Measurements from ENCODE around the gene SLC16A13.

SLC16A13 gene

DNA sequence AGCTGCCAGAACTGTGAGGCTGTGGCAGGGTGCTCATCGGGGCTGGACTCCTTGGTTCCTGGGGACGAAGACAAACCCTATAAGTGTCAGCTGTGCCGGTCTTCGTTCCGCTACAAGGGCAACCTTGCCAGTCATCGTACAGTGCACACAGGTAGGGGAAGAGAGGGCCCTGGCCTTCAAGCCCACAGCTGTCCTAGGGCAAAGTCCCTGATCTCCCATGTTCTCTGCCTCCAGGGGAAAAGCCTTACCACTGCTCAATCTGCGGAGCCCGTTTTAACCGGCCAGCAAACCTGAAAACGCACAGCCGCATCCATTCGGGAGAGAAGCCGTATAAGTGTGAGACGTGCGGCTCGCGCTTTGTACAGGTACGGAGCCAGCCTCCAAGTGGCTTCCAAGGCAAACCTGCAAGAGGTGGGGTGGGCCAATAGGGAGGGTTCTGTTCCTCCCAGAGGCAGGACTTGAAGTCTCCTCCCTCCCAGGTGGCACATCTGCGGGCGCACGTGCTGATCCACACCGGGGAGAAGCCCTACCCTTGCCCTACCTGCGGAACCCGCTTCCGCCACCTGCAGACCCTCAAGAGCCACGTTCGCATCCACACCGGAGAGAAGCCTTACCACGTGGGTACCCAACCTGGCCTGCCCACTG lies 9.2 kb upstream of the SLC16A13 start:
- in situ Hi-C loops (cut with MboI; ENCODE audit: low sequenced_read_pairs): no loop called here

DNA sequence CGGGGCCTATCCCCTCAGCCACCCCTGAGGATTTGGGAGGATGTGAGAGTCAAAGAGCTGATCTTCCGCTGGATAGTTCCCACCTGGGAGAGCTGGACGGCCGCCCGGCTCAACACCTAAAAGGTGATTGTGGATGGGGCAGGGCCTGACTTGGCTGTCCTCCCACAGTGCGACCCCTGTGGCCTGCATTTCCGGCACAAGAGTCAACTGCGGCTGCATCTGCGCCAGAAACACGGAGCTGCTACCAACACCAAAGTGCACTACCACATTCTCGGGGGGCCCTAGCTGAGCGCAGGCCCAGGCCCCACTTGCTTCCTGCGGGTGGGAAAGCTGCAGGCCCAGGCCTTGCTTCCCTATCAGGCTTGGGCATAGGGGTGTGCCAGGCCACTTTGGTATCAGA lies 8.5 kb upstream of the SLC16A13 start:
- in situ Hi-C loops (cut with MboI; ENCODE audit: low sequenced_read_pairs): no loop called here

DNA sequence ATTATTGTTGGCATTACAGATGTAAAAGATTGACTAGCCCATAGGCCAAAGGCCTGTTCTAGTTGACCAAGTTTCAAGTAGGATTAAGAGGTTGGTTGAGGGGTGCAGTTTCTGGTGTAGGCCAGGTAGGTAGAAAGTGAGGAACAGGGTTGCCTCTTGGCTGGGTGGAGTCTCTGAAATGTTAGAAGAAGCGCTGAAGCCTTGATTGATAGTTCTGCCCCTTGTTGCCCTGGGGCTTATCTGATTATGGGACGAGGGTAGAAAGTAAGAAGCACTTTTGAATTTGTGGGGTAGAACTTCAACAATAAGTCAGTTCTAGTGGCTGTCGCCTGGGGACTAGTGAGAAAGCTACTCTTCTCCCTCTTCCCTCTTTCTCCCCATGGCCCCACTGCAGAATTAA lies 6.7 kb upstream of the SLC16A13 start:
- in situ Hi-C loops (cut with MboI; ENCODE audit: low sequenced_read_pairs): no loop called here

DNA sequence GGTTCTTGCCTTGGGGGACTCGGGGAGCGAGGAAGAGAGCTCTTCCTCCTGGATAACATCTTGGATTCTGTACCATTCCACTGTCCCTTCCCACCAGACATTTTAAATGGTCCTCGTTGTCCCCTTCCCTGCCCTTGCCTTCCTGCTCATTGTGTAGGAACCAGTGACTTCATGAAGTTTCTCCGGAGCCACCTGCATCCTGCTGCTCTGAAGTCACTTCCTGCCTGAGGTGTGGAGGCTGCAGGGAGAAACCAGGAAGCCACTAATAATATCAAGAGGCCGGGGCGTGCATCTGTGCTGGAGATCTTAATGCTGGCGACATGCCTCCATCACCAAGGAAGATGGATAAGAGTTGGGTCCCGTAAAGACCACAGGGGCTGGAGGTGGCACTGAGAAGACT lies 6.2 kb upstream of the SLC16A13 start:
- in situ Hi-C loops (cut with MboI; ENCODE audit: low sequenced_read_pairs): no loop called here

DNA sequence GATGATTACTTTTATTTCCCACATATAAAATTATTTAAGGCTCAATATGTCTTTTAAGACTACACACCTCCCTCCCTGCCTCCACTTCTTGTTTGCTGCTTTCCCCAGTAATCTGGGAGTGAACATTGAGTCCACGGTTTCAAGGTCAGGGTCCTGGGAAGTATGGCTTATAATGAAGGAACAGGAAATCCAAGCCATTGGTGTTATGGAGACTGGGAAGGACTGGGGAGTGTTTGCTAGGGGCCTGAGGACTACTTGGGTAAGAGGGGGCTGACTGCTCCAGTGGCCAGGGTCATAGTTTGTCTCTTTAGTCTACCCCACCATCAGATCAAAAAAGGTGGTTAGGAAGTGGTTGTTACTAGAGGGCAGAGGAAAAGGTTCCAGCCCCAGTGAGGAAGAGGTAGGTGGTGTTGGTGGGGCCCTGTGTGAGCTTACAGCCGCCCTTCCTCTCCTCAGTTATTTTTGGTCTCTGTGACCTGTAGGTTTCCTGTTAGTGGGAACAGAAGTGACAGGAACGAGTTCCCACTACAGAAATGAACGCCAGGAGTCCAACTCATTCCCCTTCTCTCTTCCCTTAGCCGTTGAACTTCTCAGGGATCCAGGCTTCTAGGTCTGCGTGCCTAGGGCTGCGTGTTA lies 742 bp upstream of the SLC16A13 start:
- in situ Hi-C loops (cut with MboI; ENCODE audit: low sequenced_read_pairs): no loop called here

DNA sequence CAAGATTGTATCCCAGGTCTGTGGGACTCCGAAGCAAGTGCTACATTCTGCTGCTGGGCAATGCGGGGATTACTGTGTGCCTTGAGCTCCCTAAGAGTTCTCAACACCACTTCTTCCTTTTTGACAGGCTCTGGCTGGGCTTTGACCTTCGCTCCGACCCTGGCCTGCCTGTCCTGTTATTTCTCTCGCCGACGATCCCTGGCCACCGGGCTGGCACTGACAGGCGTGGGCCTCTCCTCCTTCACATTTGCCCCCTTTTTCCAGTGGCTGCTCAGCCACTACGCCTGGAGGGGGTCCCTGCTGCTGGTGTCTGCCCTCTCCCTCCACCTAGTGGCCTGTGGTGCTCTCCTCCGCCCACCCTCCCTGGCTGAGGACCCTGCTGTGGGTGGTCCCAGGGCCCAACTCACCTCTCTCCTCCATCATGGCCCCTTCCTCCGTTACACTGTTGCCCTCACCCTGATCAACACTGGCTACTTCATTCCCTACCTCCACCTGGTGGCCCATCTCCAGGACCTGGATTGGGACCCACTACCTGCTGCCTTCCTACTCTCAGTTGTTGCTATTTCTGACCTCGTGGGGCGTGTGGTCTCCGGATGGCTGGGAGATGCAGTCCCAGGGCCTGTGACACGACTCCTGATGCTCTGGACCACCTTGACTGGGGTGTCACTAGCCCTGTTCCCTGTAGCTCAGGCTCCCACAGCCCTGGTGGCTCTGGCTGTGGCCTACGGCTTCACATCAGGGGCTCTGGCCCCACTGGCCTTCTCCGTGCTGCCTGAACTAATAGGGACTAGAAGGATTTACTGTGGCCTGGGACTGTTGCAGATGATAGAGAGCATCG lies 2.4 kb downstream of the SLC16A13 start:
- in situ Hi-C loops (cut with MboI; ENCODE audit: low sequenced_read_pairs): no loop called here

DNA sequence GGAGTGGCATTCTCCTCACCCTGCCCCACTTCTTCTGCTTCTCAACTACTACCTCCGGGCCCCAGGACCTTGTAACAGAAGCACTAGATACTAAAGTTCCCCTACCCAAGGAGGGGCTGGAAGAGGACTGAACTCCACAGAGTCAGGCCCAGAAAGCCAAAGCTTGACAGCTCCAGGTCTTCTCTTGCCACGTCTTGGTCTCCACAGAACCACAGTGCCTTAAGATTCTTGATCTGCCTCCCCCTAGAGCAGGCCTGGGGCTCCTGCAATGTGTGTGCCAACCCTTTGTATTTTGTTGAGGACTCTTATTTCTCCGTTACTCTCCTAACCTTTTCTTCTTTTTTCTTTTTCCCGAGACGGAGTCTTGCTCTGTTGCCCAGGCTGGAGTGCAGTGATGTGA lies 4.0 kb downstream of the SLC16A13 start:
- in situ Hi-C loops (cut with MboI; ENCODE audit: low sequenced_read_pairs): loop anchor here (10.0 kb wide), 1 partner anchor 255 kb away; the partner anchor contains the start of gene YBX2

DNA sequence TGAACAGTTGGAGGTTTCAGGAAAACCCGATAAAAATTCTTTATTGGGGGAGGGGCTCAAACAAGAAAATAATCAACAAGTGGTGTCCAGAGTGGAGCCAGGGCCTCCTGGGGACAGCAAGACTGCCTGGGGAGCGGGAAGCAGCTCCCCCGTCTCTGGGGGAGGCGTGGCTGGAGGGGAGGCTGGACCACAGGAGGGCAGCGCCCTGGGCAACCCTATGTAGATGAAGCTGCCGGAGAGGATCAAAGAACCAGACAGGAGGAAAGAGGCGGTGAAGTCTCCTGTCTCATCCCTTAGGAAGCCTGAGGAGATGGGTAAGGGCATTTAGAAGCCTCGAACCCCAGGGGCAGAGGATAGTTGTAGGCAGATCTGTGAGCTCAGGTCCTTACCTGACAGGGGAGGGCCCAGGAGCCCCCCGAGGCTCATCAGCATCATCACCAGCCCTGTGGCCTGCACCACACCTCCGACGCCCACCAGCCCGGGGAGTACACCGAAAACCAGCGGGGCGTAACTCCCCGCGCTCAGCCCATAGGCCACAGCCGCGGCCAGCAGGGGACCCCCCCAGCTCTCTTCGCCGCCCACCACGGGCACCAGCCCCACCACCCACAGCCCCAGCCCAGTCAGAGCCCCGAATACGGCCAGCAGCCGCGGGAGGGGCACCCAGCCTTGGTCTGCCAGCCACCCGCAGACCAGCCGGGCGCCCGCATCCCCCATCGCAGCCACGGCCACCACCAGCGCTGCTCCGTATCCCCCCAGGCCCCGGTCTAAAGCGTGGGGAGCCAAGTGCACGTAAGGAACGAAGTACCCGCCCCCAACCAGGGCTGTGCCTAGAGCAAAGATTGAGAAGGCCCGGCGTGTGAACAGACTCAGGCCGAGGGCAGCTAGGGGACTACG lies 6.0 kb downstream of the SLC16A13 start:
- in situ Hi-C loops (cut with MboI; ENCODE audit: low sequenced_read_pairs): loop anchor here (10.0 kb wide), 1 partner anchor 253 kb away; the partner anchor contains the start of gene YBX2

DNA sequence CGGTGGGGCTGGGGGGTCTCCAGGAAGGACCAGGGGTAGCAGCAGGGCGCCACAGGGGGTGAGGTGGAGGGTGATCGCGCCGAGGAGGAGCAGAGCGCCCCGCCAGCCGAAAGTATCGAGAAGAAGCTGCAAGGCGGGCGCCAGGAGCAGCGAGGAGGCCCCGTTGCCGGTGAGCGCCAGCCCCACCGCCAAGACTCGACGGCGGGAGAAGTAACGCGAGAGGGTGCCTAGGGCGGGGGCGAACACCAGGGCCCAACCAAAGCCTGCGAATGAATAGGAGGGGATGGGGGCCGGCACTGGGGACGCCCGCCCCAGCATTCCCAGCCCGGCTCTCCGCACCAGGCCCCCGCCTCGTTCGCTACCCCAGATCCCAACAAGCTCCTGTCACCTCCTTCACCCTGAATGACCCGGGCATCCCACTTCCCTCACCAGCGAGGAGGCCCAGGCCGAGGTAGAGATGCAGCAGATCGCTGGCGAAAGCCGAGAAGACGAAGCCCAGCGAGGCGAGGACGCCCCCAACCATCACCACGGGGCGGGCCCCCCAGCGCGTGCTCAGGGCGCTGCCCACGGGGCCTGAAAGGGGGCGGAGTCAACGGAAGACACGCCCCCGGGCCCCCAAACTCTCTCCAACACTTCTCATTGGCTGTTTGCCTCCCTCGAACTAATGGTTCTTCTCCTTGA lies 6.8 kb downstream of the SLC16A13 start:
- in situ Hi-C loops (cut with MboI; ENCODE audit: low sequenced_read_pairs): loop anchor here (10.0 kb wide), 1 partner anchor 252 kb away; the partner anchor contains the start of gene YBX2

DNA sequence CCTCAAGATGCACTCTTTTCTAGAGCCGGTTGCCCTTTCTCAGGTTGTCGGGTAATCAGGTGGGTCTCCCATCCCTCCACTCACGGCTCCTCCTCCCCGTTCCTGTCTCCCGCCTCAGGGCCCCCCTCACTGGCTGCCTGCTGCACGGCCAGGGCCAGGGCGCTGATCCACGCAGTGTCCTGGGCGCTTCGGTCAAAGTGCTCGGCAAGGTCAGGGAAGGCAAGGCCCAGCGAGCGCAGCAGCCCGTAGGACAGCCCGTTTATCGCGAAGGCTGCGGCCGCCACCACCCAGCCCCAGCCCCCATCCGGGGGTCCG lies 7.3 kb downstream of the SLC16A13 start:
- in situ Hi-C loops (cut with MboI; ENCODE audit: low sequenced_read_pairs): loop anchor here (10.0 kb wide), 1 partner anchor 252 kb away; the partner anchor contains the start of gene YBX2

DNA sequence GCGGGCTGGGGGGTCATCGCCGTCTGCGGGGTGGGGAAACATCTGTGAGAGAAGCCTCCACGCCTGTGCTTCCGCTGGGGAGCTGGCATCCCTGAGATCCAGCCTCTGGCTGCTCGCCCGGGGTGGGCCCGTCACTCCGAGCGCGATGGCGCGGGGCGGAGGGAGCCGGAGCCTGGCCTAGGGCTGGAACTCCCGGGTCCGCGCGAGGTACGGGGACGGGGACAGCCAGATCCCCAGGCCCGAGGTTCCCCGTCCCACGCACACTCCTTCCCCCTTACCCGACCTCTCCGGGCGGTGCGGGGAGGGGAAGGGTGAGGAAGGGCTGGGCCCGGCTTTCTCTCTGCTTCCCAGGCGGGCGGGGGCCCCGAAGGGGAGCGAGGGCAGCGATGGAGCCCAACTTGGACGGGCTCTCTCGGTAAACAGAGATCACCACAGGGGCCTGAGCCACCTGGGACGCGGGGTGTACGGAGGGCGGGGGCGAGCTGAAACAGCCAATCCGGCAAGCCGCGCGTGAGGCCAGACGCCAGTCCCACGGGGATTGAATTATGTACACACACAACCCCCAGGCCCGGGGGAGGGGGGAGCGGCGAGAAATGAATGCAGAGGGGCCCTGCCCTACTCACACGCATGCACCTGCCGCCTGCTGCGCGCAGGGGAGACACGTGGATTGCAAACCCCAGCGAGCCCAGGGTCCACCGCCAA lies 7.8 kb downstream of the SLC16A13 start, which contains the start of gene SLC16A11:
TSS of gene SLC16A11 (minus strand) at position 596 of the 702 bp plus-strand sequence. CDS start at position 17, 579 bp downstream.
- in situ Hi-C loops (cut with MboI; ENCODE audit: low sequenced_read_pairs): loop anchor here (10.0 kb wide), 1 partner anchor 251 kb away; the partner anchor contains the start of gene YBX2

DNA sequence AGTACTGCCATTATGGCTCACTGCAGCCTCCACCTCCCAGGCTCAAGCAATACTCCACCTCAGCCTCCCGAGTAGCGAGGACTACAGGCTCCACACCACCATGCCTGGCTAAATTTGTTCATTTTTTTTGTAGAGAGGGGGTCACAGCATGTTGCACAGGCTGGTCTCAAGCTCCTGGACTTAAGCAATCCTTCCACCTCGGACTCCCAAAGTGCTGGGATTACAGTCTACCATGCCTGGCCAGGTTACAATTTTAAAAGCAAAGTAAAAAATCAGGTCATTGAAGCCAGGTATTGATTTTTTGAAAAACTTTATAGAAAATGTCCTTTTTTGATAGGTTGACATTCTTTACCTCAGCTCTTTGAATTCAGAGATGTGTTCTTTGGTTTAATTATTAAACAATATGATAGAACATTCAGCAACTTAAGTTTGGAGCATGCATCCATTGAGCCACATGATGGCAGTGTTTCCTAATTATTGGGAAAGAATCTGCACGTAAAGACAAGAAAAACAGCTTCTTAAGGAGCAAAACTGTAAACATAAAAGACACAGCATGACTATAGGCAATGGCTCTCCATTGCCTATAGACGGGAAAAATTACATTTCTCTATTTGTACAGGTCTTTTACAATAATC lies 9.8 kb downstream of the SLC16A13 start:
- in situ Hi-C loops (cut with MboI; ENCODE audit: low sequenced_read_pairs): loop anchor here (10.0 kb wide), 1 partner anchor 249 kb away; the partner anchor contains the start of gene YBX2

DNA sequence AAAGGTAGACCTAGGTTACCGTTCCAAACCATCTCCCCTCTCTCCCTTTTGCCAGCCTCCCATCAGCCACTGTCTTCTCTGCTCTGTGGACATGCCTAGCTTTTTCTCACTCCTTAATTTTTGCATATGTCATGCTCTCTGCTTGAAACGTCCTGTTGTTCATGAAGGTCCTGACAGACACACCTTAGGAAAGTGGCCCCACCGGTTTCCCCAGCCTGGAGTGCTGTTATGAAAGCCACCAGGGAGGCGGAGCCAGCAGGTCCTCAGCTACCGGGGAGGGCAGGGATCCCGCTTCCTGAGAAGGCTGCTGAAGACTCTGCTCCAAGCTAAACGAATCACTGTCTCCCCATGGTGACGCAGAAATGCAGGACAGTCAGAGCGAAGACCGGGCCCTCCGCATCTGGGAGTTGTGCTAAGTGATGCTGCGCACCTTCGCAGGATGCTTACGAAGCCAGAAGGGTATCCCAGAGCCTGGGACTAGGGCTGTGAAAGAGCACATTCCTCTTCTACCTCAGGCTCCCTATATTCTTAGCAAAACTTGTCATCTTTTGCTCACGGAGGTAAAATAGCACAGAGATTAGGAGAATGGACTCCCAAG lies 10.4 kb downstream of the SLC16A13 start:
- in situ Hi-C loops (cut with MboI; ENCODE audit: low sequenced_read_pairs): loop anchor here (10.0 kb wide), 1 partner anchor 249 kb away; the partner anchor contains the start of gene YBX2

DNA sequence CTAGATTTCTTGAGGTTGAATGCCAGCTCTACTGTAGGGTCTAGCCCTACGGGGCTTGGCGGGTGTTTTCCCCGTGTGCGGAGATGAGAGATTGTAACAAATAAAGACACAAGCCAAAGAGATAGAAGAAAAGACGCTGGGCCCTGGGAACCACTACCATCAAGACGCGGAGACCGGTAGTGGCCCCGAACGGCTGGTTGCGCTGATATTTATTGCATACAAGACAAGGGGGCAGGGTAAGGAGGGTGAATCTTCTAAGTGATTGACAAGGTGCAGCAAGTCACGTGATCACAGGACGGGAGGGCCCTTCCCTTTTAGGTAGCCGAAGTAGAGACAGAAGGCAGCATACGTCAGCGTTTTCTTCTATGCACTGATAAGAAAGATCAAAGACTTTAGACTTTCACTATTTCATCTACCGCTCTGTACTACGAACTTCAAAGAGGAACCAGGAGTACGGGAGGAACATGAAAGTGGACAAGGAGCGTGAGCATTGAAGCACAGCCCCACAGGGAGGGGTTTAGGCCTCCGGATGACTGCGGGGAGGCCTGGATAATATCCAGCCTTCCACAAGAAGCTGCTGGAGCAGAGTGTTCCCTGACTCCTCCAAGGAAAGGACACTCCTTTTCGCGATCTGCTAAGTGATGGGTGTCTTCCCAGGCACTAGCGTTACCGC lies 11.0 kb downstream of the SLC16A13 start:
- in situ Hi-C loops (cut with MboI; ENCODE audit: low sequenced_read_pairs): loop anchor here (10.0 kb wide), 1 partner anchor 248 kb away; the partner anchor contains the start of gene YBX2

DNA sequence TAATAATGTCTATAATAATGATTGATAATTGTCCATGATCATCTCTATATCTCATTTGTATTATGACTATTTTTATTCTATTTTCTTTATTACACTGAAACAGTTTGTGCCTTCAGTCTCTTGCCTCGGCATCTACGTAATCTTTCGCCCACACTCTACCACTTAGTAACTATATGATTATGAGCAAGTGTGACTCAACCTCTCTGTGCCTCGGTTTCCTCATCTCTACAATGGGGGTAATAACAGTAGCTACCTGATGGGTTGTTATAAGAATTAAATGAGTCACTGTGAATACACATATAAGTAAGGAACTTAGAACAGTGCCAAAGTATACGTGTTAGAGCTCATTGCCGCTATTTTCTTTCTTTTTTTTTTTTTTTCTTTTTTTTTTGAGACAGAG lies 11.8 kb downstream of the SLC16A13 start:
- in situ Hi-C loops (cut with MboI; ENCODE audit: low sequenced_read_pairs): loop anchor here (10.0 kb wide), 1 partner anchor 247 kb away; the partner anchor contains the start of gene YBX2

DNA sequence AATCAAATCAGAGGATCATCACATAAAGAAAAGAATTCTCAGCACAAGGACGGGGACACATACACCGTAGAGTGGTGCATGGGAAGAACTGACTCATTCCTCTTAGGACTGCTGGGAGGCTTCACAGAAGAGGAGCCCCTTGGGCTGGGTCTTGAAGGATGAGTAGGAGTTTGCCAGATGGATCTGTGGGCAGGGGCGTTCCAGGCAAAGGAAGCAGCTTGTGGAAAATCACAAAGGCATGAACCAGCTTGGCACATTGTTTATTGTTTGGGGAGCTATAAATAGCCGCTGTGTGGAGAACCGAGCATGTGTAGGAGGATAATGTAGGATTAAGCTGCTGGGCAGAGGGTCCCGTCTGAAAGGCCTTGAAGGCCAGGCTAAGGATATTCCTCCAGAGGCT lies 13.2 kb downstream of the SLC16A13 start:
- in situ Hi-C loops (cut with MboI; ENCODE audit: low sequenced_read_pairs): loop anchor here (10.0 kb wide), 1 partner anchor 246 kb away; the partner anchor contains the start of gene YBX2

DNA sequence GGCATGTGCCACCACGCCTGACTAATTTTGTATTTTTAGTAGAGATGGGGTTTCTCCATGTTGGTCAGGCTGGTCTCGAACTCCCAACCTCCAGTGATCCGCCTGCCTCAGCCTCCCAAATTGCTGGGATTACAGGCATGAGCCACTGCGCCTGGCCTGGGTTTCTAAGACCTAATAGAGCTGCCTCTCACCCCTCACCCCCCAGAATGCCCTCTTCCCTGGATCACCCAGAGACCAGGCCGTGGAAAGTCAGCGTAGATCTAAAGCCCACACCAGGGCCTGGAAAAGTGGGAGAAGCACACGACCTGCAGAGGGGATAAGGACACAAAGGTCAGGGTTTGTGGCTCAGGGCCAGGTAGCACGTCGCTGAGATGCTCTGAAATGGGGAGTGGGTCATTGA lies 14.8 kb downstream of the SLC16A13 start:
- in situ Hi-C loops (cut with MboI; ENCODE audit: low sequenced_read_pairs): loop anchor here (5.0 kb wide), 1 partner anchor 87 kb away; no protein-coding TSS in a partner anchor
